Body of pancreas (tissue), 4 donors: ENCODE data around the gene RILPL1. TPM values are rescaled to one million over a fixed set of nuclear protein-coding genes. Genes with fewer than 3 reads are reported as not detected.
"Not testable (repeated sequence)": the region's sequence is repeated elsewhere in the genome, so short reads cannot be mapped to it uniquely, and the experiment has no call there.

ENCODE experiments used
- ATAC-seq: fragments of 150-250 bp; one replicate; pipeline ENCODE4 v1.9.1; 2016
- DNase-seq, 4 donors: peaks; one replicate each; pipeline ENCODE4 v3.0.0-alpha.2; 2019
- H3K27ac ChIP-seq, 4 donors: fragments of 200-600 bp; sonication (generic); 1 replicate in 3 of 4; 2 replicates in 1 of 4; pipeline versions ENCODE4 v1.5.1 to v1.6.1; 2016 to 2019; ENCODE audit warnings: mild to moderate bottlenecking in 1 of 4, mixed read lengths in 1 of 4, moderate library complexity in 1 of 4
- H3K27me3 ChIP-seq, 2 donors: fragments of 200-600 bp; sonication (generic); one replicate each; pipeline ENCODE4 v1.6.0; 2016; ENCODE audit warnings: mild to moderate bottlenecking in 1 of 2
- H3K36me3 ChIP-seq, 2 donors: fragments of 200-600 bp; sonication (generic); replicated peaks in 1 of 2; 2 replicates each; pipeline ENCODE4 v1.5.1; 2016; ENCODE audit warnings: low read depth in 2 of 2; ENCODE audit not compliant: insufficient read depth in 1 of 2
- H3K4me1 ChIP-seq: fragments of 200-600 bp; sonication (generic); one replicate; pipeline ENCODE4 v1.6.0; 2016
- H3K4me3 ChIP-seq, 2 donors: fragments of 200-600 bp; sonication (generic); 1 replicate in 1 of 2; 2 replicates in 1 of 2; pipeline ENCODE4 v1.5.1; 2016 to 2019
- H3K9me3 ChIP-seq, 3 donors: fragments of 200-600 bp; sonication (generic); 1 replicate in 2 of 3; 2 replicates in 1 of 3; pipeline ENCODE4 v1.5.1; 2016
- POLR2A ChIP-seq, 3 donors: fragments of 450-650 bp; IDR thresholded peaks; one replicate each; pipeline ENCODE4 v1.6.1; 2016; ENCODE audit warnings: antibody characterized with exemption in 3 of 3, mild to moderate bottlenecking in 2 of 3
- WGBS, 2 donors: methylation state at CpG; one replicate each; pipeline ENCODE4 v1.1.5; 2017; 5-methylcytosine and 5-hydroxymethylcytosine counted together
- intact Hi-C: fragments of 100-400 bp; cut with DNase I; formaldehyde crosslinking; loops from one replicate; pipeline ENCODE4 v1.15.1; 2023
- total RNA-seq, 2 donors: library from RNA; depleted of rRNA; stranded (reverse); fragments of >200 nt; gene quantifications; one replicate each; pipeline ENCODE4 v1.1.0, GENCODE V29; 2016
- TF ChIP-seq, protein P1 (sequence below), 7 experiments: fragments of 450-650 bp in 4 of 7; fragments of 200-600 bp in 3 of 7; sonication (generic) in 3 of 7; IDR thresholded peaks; one replicate each; pipeline ENCODE4 v1.5.1; 2016 to 2019; ENCODE audit warnings: antibody characterized with exemption in 7 of 7

Gene RILPL1
- total RNA-seq, 2 donors from 2014 or later: 4.3 to 4.9 TPM

DNA sequence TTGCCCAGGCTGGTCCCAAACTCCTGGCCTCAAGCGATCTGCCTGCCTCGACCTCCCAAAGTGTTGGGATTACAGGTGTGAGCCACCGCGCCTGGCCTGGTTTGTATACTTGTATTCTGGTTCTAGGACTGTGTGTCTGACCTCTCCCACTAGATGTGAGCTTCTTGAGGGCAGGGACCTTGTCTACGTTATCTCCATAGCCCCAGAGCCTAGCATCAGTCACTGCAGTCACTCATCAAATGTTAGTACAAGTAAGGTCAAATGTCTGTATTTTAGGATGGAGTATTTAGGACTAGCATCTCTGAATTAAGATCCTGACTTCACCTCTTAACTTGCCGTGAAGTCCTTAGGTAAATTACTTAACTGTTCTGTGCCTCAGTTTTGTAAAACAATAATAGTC is 99.9 kb downstream of the RILPL1 start:
- ATAC-seq (no peak), DNase-seq (no peak)
- intact Hi-C loops: no loop called here
- H3K4me1 ChIP-seq: peaks cover 18% of the 10 kb centered on the region
- TF ChIP-seq POLR2A (IDR thresholded peaks at IDR 0.05): no peak
- TF ChIP-seq, protein P1, sequence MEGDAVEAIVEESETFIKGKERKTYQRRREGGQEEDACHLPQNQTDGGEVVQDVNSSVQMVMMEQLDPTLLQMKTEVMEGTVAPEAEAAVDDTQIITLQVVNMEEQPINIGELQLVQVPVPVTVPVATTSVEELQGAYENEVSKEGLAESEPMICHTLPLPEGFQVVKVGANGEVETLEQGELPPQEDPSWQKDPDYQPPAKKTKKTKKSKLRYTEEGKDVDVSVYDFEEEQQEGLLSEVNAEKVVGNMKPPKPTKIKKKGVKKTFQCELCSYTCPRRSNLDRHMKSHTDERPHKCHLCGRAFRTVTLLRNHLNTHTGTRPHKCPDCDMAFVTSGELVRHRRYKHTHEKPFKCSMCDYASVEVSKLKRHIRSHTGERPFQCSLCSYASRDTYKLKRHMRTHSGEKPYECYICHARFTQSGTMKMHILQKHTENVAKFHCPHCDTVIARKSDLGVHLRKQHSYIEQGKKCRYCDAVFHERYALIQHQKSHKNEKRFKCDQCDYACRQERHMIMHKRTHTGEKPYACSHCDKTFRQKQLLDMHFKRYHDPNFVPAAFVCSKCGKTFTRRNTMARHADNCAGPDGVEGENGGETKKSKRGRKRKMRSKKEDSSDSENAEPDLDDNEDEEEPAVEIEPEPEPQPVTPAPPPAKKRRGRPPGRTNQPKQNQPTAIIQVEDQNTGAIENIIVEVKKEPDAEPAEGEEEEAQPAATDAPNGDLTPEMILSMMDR (IDR thresholded peaks at IDR 0.05): no peak
- no peak overlapping the region for H3K4me3 ChIP-seq
- H3K9me3 ChIP-seq: no peaks in the 10 kb centered on the region
- peak overlapping the region in 1 of 4 donors; percentile 38 for H3K27ac ChIP-seq
- H3K36me3 ChIP-seq: peaks cover 0 to 2% of the 10 kb centered on the region in 2 donors
- 95 to 96% methylated on average over 6 of the region's 6 CpGs for WGBS, 2 donors
- H3K27me3 ChIP-seq: no peaks in the 10 kb centered on the region

DNA sequence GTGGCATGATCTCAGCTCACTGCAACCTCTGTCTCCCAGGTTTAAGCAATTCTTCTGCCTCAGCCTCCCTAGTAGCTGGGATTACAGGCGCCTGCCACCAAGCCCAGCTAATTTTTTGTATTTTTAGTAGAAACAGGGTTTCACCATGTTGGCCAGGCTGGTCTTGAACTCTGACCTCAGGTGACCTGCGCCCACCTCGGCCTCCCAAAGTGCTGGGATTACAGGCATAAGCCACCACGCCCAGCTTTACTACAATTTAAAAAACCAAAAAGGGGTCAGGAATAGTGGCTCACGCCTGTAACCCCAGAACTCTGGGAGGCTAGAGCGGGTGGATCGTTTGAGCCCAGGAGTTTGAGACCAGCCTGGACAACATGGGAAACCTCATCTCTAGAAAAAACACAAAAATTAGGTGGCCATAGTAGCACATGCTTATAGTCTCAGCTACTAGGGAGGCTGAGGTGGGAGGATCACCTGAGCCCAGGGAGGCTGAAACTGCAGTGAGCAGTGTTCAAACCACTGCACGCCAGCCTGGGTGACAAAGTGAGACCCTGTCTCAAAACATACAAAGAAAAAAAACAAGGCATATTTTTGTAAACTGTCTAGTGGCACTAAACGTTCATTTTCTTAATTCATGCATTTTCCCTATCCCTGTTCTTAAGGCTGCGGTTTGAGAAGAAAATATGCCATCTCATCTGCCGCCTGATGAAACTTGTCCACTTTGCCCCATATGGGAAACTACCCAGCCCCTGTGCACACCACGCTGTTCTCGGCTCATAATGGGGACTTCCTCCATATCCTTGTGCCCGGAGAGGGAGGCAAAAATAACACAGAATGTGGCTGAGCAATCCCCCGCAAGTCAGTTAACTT is 101.3 kb downstream of the RILPL1 start:
- H3K4me3 ChIP-seq, H3K27me3 ChIP-seq, ATAC-seq, H3K36me3 ChIP-seq, intact Hi-C loops, H3K9me3 ChIP-seq: not testable (repeated sequence)
- peak in 1 of 4 donors; percentile 25 for DNase-seq
- WGBS, 2 donors: 76 to 79% methylated on average over 15 of the region's 15 CpGs
- peak overlapping the region in 1 of 4 donors; percentile 38 for H3K27ac ChIP-seq
- H3K4me1 ChIP-seq: peaks cover 16% of the 10 kb centered on the region

DNA sequence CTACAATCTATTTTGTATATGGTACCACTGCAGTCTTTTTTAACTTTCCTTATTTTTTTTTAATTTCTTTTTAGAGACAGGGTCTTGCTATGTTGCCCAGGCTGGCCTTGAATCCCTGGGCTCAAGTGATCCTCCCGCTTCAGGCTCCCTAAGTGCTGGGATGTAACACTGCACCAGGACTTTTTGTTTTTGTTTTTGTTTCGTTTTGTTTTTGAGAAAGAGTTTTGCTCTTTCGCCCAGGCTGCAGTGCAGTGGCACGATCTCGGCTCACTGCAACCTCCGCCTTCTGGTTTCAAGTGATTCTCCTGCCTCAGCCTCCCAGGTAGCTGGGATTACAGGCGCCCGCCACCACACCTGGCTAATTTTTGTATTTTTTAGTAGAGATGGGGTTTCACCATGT is 104.4 kb downstream of the RILPL1 start:
- ATAC-seq, H3K4me1 ChIP-seq, H3K4me3 ChIP-seq, H3K27ac ChIP-seq, intact Hi-C loops, H3K9me3 ChIP-seq, H3K27me3 ChIP-seq, DNase-seq, H3K36me3 ChIP-seq: not testable (repeated sequence)
- 95 to 98% methylated on average over 8 of the region's 8 CpGs for WGBS, 2 donors

DNA sequence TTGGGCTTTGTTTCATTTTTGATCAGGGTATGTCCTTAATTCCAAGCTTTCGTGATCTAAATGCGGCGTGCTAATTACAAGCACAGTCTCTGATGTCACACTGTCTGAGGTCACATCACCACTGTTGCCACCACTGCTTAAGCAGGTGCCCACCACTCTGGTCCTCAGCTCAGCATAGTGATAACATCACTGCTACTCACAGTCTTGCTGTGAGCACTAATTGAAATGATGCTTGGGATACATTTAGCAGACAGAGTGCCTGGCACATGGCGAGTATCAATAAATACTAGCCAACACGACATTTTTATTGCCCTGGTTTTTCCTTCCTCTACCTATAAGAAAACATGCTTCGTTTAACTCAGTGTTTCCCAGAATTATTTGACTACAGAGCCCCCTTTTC is 104.9 kb downstream of the RILPL1 start:
- Histone ChIP-seq H3K36me3 (peaks cover 0 to 2% of the 10 kb centered on the region in 2 donors), H3K9me3 (no peaks in the 10 kb centered on the region), H3K4me3 (no peak overlapping the region), H3K4me1 (no peaks in the 10 kb centered on the region), H3K27ac (no peak overlapping the region), H3K27me3 (no peaks in the 10 kb centered on the region)
- WGBS, 2 donors: 81 to 91% methylated on average over 6 of the region's 6 CpGs
- no peak for ATAC-seq
- intact Hi-C loops: no loop called here
- no peak for TF ChIP-seq POLR2A (IDR thresholded peaks at IDR 0.05)
- TF ChIP-seq, protein P1 (IDR thresholded peaks at IDR 0.05): no peak
- no peak for DNase-seq

DNA sequence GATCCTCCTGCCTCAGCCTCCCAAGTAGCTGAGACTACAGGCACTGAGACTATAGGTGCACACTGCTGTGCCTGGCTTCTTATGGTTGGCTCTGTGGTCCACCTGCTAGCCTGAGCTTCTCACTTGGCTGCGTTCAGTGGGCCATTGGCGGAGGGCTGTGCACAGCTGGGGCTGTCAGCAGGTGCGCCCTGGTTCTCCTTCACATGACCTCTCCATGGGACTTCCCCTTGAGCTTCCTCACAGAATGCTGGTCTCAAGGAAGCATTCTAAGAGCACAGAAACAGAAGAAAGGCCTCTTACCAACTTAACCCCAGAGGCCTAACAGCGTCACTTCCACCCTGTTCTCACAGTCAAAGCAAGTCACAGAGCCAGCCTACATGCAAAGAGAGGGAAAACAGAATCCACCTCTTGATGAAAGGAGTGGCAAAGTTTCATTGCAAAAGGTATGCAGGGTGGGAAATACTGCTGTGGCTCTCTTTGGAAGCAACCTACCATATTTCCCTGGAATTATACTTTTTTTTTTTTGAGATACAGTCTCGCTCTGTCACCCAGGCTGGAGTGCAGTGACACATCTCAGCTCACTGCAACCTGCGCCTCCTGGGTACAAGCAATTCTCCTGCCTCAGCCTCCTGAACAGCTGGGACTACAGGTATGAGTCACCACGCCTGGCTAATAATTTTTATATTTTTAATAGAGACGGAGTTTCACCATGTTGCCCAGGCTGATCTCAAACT is 106.3 kb downstream of the RILPL1 start:
- ATAC-seq: no peak

More for the DNA sequence above, 106.3 kb downstream of the RILPL1 start:
- no peaks in the 10 kb centered on the region for H3K4me1 ChIP-seq
- H3K27ac ChIP-seq: no peak overlapping the region
- peaks cover 0 to 2% of the 10 kb centered on the region in 2 donors for H3K36me3 ChIP-seq
- no peak for DNase-seq
- TF ChIP-seq, protein P1 (IDR thresholded peaks at IDR 0.05): no peak
- no peak for TF ChIP-seq POLR2A (IDR thresholded peaks at IDR 0.05)
- intact Hi-C loops: no loop called here
- H3K4me3 ChIP-seq: no peak overlapping the region
- WGBS, 2 donors: 88 to 100% methylated on average over 5 to 8 of the region's 8 CpGs
- H3K27me3 ChIP-seq: no peaks in the 10 kb centered on the region
- no peaks in the 10 kb centered on the region for H3K9me3 ChIP-seq
